GM12878 (cell line): Measurements from ENCODE around the gene RPL9.

Source experiments
- CHD1 ChIP-seq: IDR thresholded peaks from 2 replicates; pipeline ENCODE4 v1.6.1; 2012; ENCODE audit warnings: low read depth, low read length, improper control_type of control experiment
- CREB1 ChIP-seq: IDR thresholded peaks from 2 replicates; pipeline ENCODE4 v1.6.1; 2012; ENCODE audit warnings: low read depth, mild to moderate bottlenecking, inconsistent platforms
- CTCF ChIP-seq, 3 experiments: IDR thresholded peaks in 2 of 3; conservative IDR thresholded peaks in 1 of 3; 2 replicates each; pipeline ENCODE4 v1.5.1; 2011; ENCODE audit warnings: low read depth in 3 of 3, low read length in 3 of 3, mild to moderate bottlenecking in 3 of 3, control low read depth in 2 of 3, moderate library complexity in 2 of 3, inconsistent platforms in 1 of 3, mixed read lengths in 1 of 3; ENCODE audit not compliant: control insufficient read depth in 2 of 3, insufficient read depth in 1 of 3; ENCODE audit errors: extremely low read depth in 1 of 3
- HDGF ChIP-seq: fragments of 450-650 bp; IDR thresholded peaks from 2 replicates; pipeline ENCODE4 v1.6.1; 2016; ENCODE audit warnings: antibody characterized with exemption
- TAF1 ChIP-seq: IDR thresholded peaks from 2 replicates; pipeline ENCODE4 v1.6.1; 2011; ENCODE audit warnings: mild to moderate bottlenecking, low read depth, low read length, borderline replicate concordance
- ZNF274 ChIP-seq: IDR thresholded peaks from one replicate; pipeline ENCODE4 v1.8.0; 2011; ENCODE audit not compliant: insufficient read length, insufficient read depth
- ZSCAN29 ChIP-seq: fragments of 450-650 bp; IDR thresholded peaks from 2 replicates; pipeline ENCODE4 v1.6.1; 2017; ENCODE audit warnings: mild to moderate bottlenecking, moderate library complexity
- TF ChIP-seq, protein P1 (sequence below): IDR thresholded peaks from 2 replicates; pipeline ENCODE4 v1.6.1; 2012; ENCODE audit warnings: mild to moderate bottlenecking, low read depth, low read length

GRCh38 chr4:39415678-39416283 is 42.9 kb downstream of the RPL9 start:
- TF ChIP-seq ZNF274 (no peak), CREB1 (no peak), CTCF (IDR thresholded peaks at IDR 0.05 in 2 of 3, conservative IDR thresholded peaks at IDR 0.05 in 1 of 3; ENCODE audit: control insufficient read depth in 2 of 3, extremely low read depth in 1 of 3, insufficient read depth in 1 of 3, low read depth in 3 of 3, low read length in 3 of 3) (no peak), ZSCAN29 (no peak), HDGF (no peak), CHD1 (no peak), TAF1 (no peak)
- TF ChIP-seq, protein P1, sequence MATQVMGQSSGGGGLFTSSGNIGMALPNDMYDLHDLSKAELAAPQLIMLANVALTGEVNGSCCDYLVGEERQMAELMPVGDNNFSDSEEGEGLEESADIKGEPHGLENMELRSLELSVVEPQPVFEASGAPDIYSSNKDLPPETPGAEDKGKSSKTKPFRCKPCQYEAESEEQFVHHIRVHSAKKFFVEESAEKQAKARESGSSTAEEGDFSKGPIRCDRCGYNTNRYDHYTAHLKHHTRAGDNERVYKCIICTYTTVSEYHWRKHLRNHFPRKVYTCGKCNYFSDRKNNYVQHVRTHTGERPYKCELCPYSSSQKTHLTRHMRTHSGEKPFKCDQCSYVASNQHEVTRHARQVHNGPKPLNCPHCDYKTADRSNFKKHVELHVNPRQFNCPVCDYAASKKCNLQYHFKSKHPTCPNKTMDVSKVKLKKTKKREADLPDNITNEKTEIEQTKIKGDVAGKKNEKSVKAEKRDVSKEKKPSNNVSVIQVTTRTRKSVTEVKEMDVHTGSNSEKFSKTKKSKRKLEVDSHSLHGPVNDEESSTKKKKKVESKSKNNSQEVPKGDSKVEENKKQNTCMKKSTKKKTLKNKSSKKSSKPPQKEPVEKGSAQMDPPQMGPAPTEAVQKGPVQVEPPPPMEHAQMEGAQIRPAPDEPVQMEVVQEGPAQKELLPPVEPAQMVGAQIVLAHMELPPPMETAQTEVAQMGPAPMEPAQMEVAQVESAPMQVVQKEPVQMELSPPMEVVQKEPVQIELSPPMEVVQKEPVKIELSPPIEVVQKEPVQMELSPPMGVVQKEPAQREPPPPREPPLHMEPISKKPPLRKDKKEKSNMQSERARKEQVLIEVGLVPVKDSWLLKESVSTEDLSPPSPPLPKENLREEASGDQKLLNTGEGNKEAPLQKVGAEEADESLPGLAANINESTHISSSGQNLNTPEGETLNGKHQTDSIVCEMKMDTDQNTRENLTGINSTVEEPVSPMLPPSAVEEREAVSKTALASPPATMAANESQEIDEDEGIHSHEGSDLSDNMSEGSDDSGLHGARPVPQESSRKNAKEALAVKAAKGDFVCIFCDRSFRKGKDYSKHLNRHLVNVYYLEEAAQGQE, result no peak
